ENCODE data around the gene ADM5. TPM values are rescaled to one million over a fixed set of nuclear protein-coding genes. Genes with fewer than 3 reads are reported as not detected.

Gene ADM5
- total RNA-seq, 4 donors from 2014 or later: 0.83 to 4.1 (median 2.5) TPM

DNA sequence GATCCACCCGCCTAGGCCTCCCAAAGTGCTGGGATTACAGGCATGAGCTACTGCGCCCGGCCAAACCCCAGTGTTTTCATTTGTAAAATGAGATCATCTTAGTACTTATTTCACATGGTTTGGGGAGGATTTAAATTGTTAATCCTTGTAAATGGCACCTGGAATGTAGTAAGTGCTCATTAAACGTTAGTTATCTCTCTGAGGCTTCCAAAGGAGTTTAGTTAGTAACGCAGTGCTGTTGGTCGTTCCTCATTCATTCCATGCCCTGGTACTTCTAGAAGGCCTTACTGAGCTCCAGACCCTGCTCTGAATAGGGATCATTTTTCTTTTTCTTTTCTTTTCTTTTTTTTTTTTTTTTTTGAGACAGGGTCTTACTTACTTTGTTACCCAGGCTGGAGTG, 6.7 kb downstream of the ADM5 start:
- Histone ChIP-seq H3K9me3 (no peaks in the 10 kb centered on the region), H3K4me3 (no peak overlapping the region), H3K4me1 (peaks cover 2 to 10% (median 9%) of the 10 kb centered on the region in 4 donors), H3K27me3 (peaks cover 0 to 19% (median 4%) of the 10 kb centered on the region in 4 donors), H3K36me3 (no peaks in the 10 kb centered on the region), H3K27ac (replicated peaks in 1 of 4) (no peak overlapping the region)
- 81% methylated on average over 6 of the region's 6 CpGs for WGBS
- TF ChIP-seq POLR2AphosphoS5 (IDR thresholded peaks at IDR 0.05) (no peak), EP300 (IDR thresholded peaks at IDR 0.05) (no peak), POLR2A (IDR thresholded peaks at IDR 0.05; ENCODE audit: low read depth) (no peak)
- TF ChIP-seq, protein P1, sequence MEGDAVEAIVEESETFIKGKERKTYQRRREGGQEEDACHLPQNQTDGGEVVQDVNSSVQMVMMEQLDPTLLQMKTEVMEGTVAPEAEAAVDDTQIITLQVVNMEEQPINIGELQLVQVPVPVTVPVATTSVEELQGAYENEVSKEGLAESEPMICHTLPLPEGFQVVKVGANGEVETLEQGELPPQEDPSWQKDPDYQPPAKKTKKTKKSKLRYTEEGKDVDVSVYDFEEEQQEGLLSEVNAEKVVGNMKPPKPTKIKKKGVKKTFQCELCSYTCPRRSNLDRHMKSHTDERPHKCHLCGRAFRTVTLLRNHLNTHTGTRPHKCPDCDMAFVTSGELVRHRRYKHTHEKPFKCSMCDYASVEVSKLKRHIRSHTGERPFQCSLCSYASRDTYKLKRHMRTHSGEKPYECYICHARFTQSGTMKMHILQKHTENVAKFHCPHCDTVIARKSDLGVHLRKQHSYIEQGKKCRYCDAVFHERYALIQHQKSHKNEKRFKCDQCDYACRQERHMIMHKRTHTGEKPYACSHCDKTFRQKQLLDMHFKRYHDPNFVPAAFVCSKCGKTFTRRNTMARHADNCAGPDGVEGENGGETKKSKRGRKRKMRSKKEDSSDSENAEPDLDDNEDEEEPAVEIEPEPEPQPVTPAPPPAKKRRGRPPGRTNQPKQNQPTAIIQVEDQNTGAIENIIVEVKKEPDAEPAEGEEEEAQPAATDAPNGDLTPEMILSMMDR (IDR thresholded peaks at IDR 0.05): no peak
- intact Hi-C loops (cut with DNase I): no loop called here
- DNase-seq (ENCODE audit: extremely low spot score): no peak

DNA sequence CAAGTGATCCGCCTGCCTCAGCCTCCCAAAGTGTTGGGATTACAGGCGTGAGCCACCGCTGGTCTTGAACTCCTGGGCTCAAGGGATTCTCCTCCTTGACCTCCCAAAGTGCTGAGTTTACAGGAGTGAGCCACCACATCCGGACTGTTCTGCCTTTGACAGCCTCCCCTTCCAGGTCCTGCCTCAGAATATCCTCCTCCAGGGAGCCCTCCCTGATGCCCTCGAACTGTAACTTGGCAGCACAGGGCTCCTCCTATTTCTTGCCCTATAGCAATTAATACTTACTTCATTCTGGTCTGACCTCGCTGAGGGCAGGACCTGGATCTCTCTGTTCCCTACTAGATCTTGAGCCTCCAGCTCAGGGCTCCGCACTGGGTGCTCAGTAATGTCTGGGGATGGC, 7.5 kb downstream of the ADM5 start:
- no peak overlapping the region for H3K4me3 ChIP-seq
- H3K36me3 ChIP-seq: no peaks in the 10 kb centered on the region
- peaks cover 0 to 15% (median under 1%) of the 10 kb centered on the region in 4 donors for H3K27me3 ChIP-seq
- no peak for DNase-seq (ENCODE audit: extremely low spot score)
- no peak overlapping the region for H3K27ac ChIP-seq (replicated peaks in 1 of 4)
- peaks cover 0 to 2% (median 2%) of the 10 kb centered on the region in 4 donors for H3K4me1 ChIP-seq
- TF ChIP-seq POLR2AphosphoS5 (IDR thresholded peaks at IDR 0.05) (no peak), POLR2A (IDR thresholded peaks at IDR 0.05; ENCODE audit: low read depth) (no peak), EP300 (IDR thresholded peaks at IDR 0.05) (no peak)
- TF ChIP-seq, protein P1 (IDR thresholded peaks at IDR 0.05): no peak
- 94% methylated on average over 7 of the region's 7 CpGs for WGBS
- intact Hi-C loops (cut with DNase I): no loop called here
- no peaks in the 10 kb centered on the region for H3K9me3 ChIP-seq

DNA sequence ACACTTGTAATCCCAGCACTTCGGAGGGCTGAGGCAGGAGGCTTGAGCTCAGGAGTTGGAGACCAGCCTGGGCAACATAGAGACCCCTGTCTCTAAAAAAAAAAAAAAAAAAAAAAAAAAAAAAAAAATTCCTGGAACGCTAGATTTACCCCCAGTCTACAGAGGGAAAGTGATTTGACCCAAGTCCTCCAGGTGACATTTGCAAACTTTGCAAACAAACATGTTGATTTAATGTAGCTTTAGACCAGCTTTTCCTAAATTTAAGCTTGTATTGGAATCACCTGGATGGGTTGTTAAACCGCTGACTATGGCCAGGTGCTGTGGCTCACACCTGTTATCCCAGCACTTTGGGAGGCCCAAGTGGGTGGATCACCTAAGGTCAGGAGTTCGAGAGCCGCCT, 10.0 kb downstream of the ADM5 start:
- DNase-seq (ENCODE audit: extremely low spot score): no peak
- no peaks in the 10 kb centered on the region for H3K9me3 ChIP-seq
- intact Hi-C loops (cut with DNase I): no loop called here
- H3K27me3 ChIP-seq: peaks cover 0 to 6% (median 0%) of the 10 kb centered on the region in 4 donors
- no peak overlapping the region for H3K4me3 ChIP-seq
- no peaks in the 10 kb centered on the region for H3K36me3 ChIP-seq
- H3K27ac ChIP-seq (replicated peaks in 1 of 4): no peak overlapping the region
- TF ChIP-seq POLR2AphosphoS5 (IDR thresholded peaks at IDR 0.05) (no peak), EP300 (IDR thresholded peaks at IDR 0.05) (no peak), POLR2A (IDR thresholded peaks at IDR 0.05; ENCODE audit: low read depth) (no peak)
- TF ChIP-seq, protein P1 (IDR thresholded peaks at IDR 0.05): no peak
- 88% methylated on average over 5 of the region's 5 CpGs for WGBS
- no peaks in the 10 kb centered on the region for H3K4me1 ChIP-seq

DNA sequence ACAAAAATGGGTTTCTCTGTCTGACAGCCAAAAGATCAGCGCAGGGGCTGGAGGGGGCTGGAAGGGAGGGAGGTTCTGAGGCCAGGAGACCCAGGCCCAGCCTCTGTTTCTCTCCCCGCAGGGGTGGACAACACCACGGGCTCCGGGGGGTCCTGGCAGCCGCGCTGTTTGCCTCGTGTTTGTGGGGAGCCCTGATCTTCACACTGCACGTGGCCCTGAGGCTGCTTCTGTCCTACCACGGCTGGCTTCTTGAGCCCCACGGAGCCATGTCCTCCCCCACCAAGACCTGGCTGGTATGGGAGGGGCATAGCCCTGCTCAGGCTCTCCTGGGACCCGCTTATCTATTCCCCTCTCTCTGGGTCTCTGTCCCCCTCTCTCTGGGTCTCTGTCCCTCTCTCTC, 11.2 kb downstream of the ADM5 start:
- Histone ChIP-seq H3K9me3 (no peaks in the 10 kb centered on the region), H3K4me3 (no peak overlapping the region), H3K27me3 (peaks cover 0 to 6% (median 0%) of the 10 kb centered on the region in 4 donors), H3K36me3 (no peaks in the 10 kb centered on the region), H3K27ac (replicated peaks in 1 of 4) (no peak overlapping the region), H3K4me1 (no peaks in the 10 kb centered on the region)
- intact Hi-C loops (cut with DNase I): no loop called here
- TF ChIP-seq, protein P1 (IDR thresholded peaks at IDR 0.05): no peak
- TF ChIP-seq POLR2A (IDR thresholded peaks at IDR 0.05; ENCODE audit: low read depth): no peak
- no peak for TF ChIP-seq POLR2AphosphoS5 (IDR thresholded peaks at IDR 0.05)
- no peak for TF ChIP-seq EP300 (IDR thresholded peaks at IDR 0.05)
- no peak for DNase-seq (ENCODE audit: extremely low spot score)
- WGBS: 66% methylated on average over 9 of the region's 11 CpGs

DNA sequence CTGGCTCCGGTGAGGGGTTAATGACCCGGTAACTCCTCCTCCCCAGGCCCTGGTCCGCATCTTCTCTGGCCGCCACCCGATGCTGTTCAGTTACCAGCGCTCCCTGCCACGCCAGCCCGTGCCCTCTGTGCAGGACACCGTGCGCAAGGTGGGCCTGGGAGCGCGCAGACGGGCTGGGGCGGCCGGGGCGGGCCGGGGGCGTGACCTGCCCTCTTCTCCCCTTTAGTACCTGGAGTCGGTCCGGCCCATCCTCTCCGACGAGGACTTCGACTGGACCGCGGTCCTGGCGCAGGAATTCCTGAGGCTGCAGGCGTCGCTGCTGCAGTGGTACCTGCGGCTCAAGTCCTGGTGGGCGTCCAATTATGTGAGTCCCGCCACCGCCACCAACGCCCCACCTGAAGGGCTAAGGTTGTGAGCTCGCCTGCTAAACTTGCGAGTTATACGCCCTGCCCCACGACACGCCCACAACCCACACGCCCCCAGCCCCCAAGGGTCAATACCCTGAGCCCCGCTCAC, 11.9 kb downstream of the ADM5 start:
- intact Hi-C loops (cut with DNase I): no loop called here
- H3K4me1 ChIP-seq: no peaks in the 10 kb centered on the region
- no peak overlapping the region for H3K4me3 ChIP-seq
- no peaks in the 10 kb centered on the region for H3K9me3 ChIP-seq
- 69% methylated on average over 38 of the region's 40 CpGs for WGBS
- no peak overlapping the region for H3K27ac ChIP-seq (replicated peaks in 1 of 4)
- TF ChIP-seq, protein P1 (IDR thresholded peaks at IDR 0.05): no peak
- TF ChIP-seq POLR2AphosphoS5 (IDR thresholded peaks at IDR 0.05) (no peak), EP300 (IDR thresholded peaks at IDR 0.05) (no peak), POLR2A (IDR thresholded peaks at IDR 0.05; ENCODE audit: low read depth) (no peak)
- no peak for DNase-seq (ENCODE audit: extremely low spot score)
- peaks cover 0 to 3% (median 0%) of the 10 kb centered on the region in 4 donors for H3K36me3 ChIP-seq
- H3K27me3 ChIP-seq: peaks cover 0 to 6% (median 0%) of the 10 kb centered on the region in 4 donors
